Measurements from ENCODE around the gene EHF.

EHF gene

GRCh38 chr11:34643846-34644245 is 23.0 kb downstream of the EHF start:
- DNase-seq (ENCODE audit: low read depth, low spot score): no peak

GRCh38 chr11:34644669-34645406 is 23.9 kb downstream of the EHF start:
- DNase-seq (ENCODE audit: low read depth, low spot score): peak; percentile 41

- no peak for DNase-seq (ENCODE audit: low read depth, low spot score)
Measured at GRCh38 chr11:34646431-34646830, 25.5 kb downstream of the EHF start.

- DNase-seq (ENCODE audit: low read depth, low spot score): no peak
Measured at GRCh38 chr11:34647131-34647530, 26.2 kb downstream of the EHF start.

- no peak for DNase-seq (ENCODE audit: low read depth, low spot score)
Measured at GRCh38 chr11:34647532-34647931, 26.6 kb downstream of the EHF start.

GRCh38 chr11:34648036-34648435 is 27.1 kb downstream of the EHF start:
- no peak for DNase-seq (ENCODE audit: low read depth, low spot score)

GRCh38 chr11:34649597-34649996 is 28.7 kb downstream of the EHF start:
- no peak for DNase-seq (ENCODE audit: low read depth, low spot score)

GRCh38 chr11:34650528-34650927 is 29.6 kb downstream of the EHF start:
- no peak for DNase-seq (ENCODE audit: low read depth, low spot score)

- no peak for DNase-seq (ENCODE audit: low read depth, low spot score)
Measured at GRCh38 chr11:34651551-34651950, 30.7 kb downstream of the EHF start.

GRCh38 chr11:34652191-34652973 is 31.5 kb downstream of the EHF start:
- no peak for DNase-seq (ENCODE audit: low read depth, low spot score)

- DNase-seq (ENCODE audit: low read depth, low spot score): no peak
Measured at GRCh38 chr11:34653031-34653430, 32.1 kb downstream of the EHF start.

- DNase-seq (ENCODE audit: low read depth, low spot score): peak; percentile 34
Measured at GRCh38 chr11:34653851-34654482, 33.1 kb downstream of the EHF start.

GRCh38 chr11:34654483-34655334 is 33.8 kb downstream of the EHF start:
- DNase-seq (ENCODE audit: low read depth, low spot score): no peak

GRCh38 chr11:34655335-34656008 is 34.6 kb downstream of the EHF start:
- no peak for DNase-seq (ENCODE audit: low read depth, low spot score)

GRCh38 chr11:34656062-34656720 is 35.3 kb downstream of the EHF start:
- DNase-seq (ENCODE audit: low read depth, low spot score): no peak

- DNase-seq (ENCODE audit: low read depth, low spot score): no peak
Measured at GRCh38 chr11:34658071-34659015, 37.5 kb downstream of the EHF start.

- no peak for DNase-seq (ENCODE audit: low read depth, low spot score)
Measured at GRCh38 chr11:34659096-34659733, 38.3 kb downstream of the EHF start.

- DNase-seq (ENCODE audit: low read depth, low spot score): no peak
Measured at GRCh38 chr11:34665077-34665835, 44.4 kb downstream of the EHF start.

Measured in brain pericyte (primary cell).